ENCODE data around the gene SLC35A4. TPM values are rescaled to one million over a fixed set of nuclear protein-coding genes. Genes with fewer than 3 reads are reported as not detected.

SLC35A4 gene
- 91.9 and 97.3 TPM in 2 replicates for total RNA-seq

GRCh38 chr5:140564196-140565023 is at the start of gene SLC35A4, which contains the start of gene APBB3:
Gene SLC35A4 (plus strand): TSS chr5:140564828. CDS start chr5:140567170, 2,342 bp downstream.
Gene APBB3 (minus strand): TSS chr5:140564598. CDS start chr5:140564245, 353 bp downstream.
- DNase-seq (ENCODE audit: low spot score) = peak; percentile 97
- peaks cover 39% of the 10 kb centered on the region for H3K36me3 Mint-ChIP-seq (ENCODE audit: low read depth)
- peak within 1 kb of the TSS; percentile 95 for H3K27ac Mint-ChIP-seq

GRCh38 chr5:140524003-140524402 is 40.6 kb upstream of the SLC35A4 start:
- Mint-ChIP-seq H3K27ac (peak overlapping the region; percentile 11), H3K4me3 (ENCODE audit: low read depth) (no peak overlapping the region), H3K27me3 (ENCODE audit: low read depth) (no peaks in the 10 kb centered on the region), H3K36me3 (ENCODE audit: low read depth) (peaks cover 55% of the 10 kb centered on the region), H3K4me1 (ENCODE audit: low read depth) (no peaks in the 10 kb centered on the region), H3K9me3 (peaks cover 4% of the 10 kb centered on the region)
- no peak for DNase-seq (ENCODE audit: low spot score)
- intact Hi-C loops (cut with micrococcal nuclease) = no loop called here

More at GRCh38 chr5:140564196-140565023, at the start of gene SLC35A4, which contains the start of gene APBB3:
- Mint-ChIP-seq H3K27me3 (ENCODE audit: low read depth) (no peaks in the 10 kb centered on the region), H3K4me1 (ENCODE audit: low read depth) (peaks cover 33% of the 10 kb centered on the region), H3K9me3 (no peaks in the 10 kb centered on the region), H3K4me3 (ENCODE audit: low read depth) (peak within 1 kb of the TSS; percentile 96)
- intact Hi-C loops (cut with micrococcal nuclease) = loop anchor here (1.0 kb wide), 4 partner anchors 8 to 163 kb away; partner anchors contain the start of genes ANKHD1, HARS1, HARS2 and TMCO6

DNA sequence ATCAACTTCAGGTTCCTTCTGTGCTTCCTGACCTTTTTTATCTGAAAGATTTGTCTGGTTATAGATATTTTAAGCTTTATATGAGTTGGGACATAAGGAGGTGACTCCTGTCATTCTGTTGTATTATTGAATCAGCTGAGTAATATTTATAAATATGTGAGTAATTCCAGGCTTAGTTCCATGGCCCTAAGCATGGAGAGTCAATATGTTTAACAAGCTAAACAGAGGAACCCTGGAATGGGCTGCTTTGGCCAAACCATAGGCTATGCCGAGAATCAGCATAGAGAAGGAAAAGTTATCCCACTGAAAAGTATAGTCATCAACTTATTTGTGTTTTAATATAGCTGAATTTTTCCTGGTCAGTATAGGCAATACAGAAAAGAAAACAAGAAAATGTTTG is 24.4 kb upstream of the SLC35A4 start:
- Mint-ChIP-seq H3K4me3 (ENCODE audit: low read depth) (no peak overlapping the region), H3K4me1 (ENCODE audit: low read depth) (no peaks in the 10 kb centered on the region), H3K36me3 (ENCODE audit: low read depth) (peaks cover 76% of the 10 kb centered on the region), H3K27ac (no peak overlapping the region), H3K27me3 (ENCODE audit: low read depth) (no peaks in the 10 kb centered on the region), H3K9me3 (no peaks in the 10 kb centered on the region)
- no peak for DNase-seq (ENCODE audit: low spot score)
- intact Hi-C loops (cut with micrococcal nuclease) = no loop called here

DNA sequence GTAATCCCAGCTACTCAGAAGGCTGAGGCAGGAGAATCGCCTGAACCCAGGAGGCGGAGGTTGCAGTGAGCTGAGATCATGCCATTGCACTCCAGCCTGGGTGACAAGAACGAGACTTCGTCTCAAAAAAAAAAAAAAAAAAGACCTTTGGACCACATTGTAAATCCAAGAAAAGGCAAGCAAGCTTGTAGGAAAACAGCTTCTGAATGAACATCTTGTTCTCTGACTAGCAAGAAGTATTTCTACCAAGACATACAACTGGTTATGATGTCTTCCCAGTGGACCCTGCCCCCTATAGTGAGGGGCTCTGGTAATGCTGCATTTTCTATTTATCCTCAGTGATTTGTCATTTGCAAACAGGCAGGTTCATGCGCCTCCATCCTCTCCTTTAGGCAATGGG is 21.7 kb upstream of the SLC35A4 start:
- no peak for DNase-seq (ENCODE audit: low spot score)
- intact Hi-C loops (cut with micrococcal nuclease) = no loop called here
- Mint-ChIP-seq H3K4me3 (ENCODE audit: low read depth) (no peak overlapping the region), H3K27ac (no peak overlapping the region), H3K9me3 (no peaks in the 10 kb centered on the region), H3K27me3 (ENCODE audit: low read depth) (no peaks in the 10 kb centered on the region), H3K36me3 (ENCODE audit: low read depth) (peaks cover 59% of the 10 kb centered on the region), H3K4me1 (ENCODE audit: low read depth) (peaks cover 1% of the 10 kb centered on the region)

GRCh38 chr5:140544986-140545385 is 19.6 kb upstream of the SLC35A4 start:
- Mint-ChIP-seq H3K36me3 (ENCODE audit: low read depth) (peaks cover 62% of the 10 kb centered on the region), H3K27ac (no peak overlapping the region), H3K27me3 (ENCODE audit: low read depth) (no peaks in the 10 kb centered on the region), H3K9me3 (no peaks in the 10 kb centered on the region), H3K4me3 (ENCODE audit: low read depth) (no peak overlapping the region), H3K4me1 (ENCODE audit: low read depth) (peaks cover 10% of the 10 kb centered on the region)
- DNase-seq (ENCODE audit: low spot score) = no peak
- intact Hi-C loops (cut with micrococcal nuclease) = no loop called here

DNA sequence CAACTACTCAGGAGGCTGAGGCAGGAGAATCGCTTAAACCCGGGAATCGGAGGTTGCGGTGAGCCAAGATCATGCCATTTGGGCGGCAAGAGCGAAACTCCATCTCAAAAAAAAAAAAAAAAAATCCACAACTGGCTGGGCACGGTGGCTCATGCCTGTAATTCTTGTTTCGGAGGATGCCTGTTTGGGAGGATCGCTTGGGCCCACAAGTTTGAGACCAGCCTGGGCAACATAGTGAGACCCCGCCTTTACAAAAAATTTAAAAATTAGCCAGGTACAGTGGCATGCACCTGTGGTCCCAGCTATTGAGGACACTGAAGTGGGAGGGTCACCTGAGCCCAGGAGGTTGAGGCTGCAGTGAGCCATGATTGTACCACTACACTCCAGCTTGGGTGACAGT is 19.0 kb upstream of the SLC35A4 start:
- H3K27ac Mint-ChIP-seq = no peak overlapping the region

GRCh38 chr5:140546851-140547507 is 17.6 kb upstream of the SLC35A4 start:
- DNase-seq (ENCODE audit: low spot score) = no peak
- Mint-ChIP-seq H3K4me3 (ENCODE audit: low read depth) (no peak overlapping the region), H3K27me3 (ENCODE audit: low read depth) (no peaks in the 10 kb centered on the region), H3K9me3 (no peaks in the 10 kb centered on the region), H3K36me3 (ENCODE audit: low read depth) (peaks cover 58% of the 10 kb centered on the region), H3K27ac (peak overlapping the region; percentile 84), H3K4me1 (ENCODE audit: low read depth) (peaks cover 16% of the 10 kb centered on the region)
- intact Hi-C loops (cut with micrococcal nuclease) = loop anchor here (1.0 kb wide), 2 partner anchors 10 to 92 kb away; partner anchors contain the start of genes SRA1 and TMCO6

More for the DNA sequence above, 19.0 kb upstream of the SLC35A4 start:
- H3K27me3 Mint-ChIP-seq (ENCODE audit: low read depth) = no peaks in the 10 kb centered on the region
- H3K4me1 Mint-ChIP-seq (ENCODE audit: low read depth) = peaks cover 12% of the 10 kb centered on the region
- H3K4me3 Mint-ChIP-seq (ENCODE audit: low read depth) = no peak overlapping the region
- no peak for DNase-seq (ENCODE audit: low spot score)
- H3K9me3 Mint-ChIP-seq = no peaks in the 10 kb centered on the region
- peaks cover 61% of the 10 kb centered on the region for H3K36me3 Mint-ChIP-seq (ENCODE audit: low read depth)
- intact Hi-C loops (cut with micrococcal nuclease) = no loop called here

DNA sequence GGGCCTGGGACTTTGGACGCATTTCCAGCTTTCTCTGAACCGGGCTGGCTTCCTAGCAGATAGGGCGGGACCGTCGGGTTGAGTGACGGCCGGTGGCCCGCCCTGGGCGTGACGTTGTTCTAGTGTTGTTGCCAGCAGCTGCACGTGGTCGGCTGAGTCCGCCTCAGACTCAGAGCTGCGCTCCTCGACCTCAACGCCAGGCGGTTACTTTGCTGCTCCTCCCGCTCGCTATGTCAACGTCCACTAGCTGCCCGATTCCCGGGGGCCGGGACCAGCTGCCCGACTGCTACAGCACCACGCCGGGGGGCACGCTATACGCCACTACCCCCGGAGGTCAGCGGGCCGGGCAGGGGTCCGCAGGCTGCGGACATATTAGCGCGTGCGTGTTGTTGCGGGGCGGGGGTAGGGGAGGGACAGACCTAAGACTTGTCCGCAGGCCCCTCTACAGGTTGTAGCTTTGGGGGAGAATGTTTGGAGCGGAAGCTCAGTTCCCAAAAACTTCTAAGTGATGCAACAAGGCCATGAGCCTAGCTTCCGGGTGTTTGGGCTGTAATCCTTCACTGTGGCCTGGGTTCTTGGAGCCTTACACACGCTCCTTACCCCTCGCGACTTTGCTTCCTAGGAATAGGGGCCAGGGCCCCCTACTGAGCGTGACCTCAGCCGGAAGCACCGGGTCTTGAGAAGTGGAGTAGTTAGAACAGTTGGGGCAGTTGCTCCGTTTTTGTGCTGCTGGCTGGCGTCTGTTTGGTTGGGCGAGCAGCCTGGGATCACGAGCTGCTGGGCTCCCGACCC is 16.9 kb upstream of the SLC35A4 start, which contains the start of gene EIF4EBP3:
Gene EIF4EBP3, plus strand, starts transcription at position 155 of the 792 bp plus-strand sequence. Its CDS starts 76 bp downstream, at position 231.
- peaks cover 57% of the 10 kb centered on the region for H3K36me3 Mint-ChIP-seq (ENCODE audit: low read depth)
- H3K27me3 Mint-ChIP-seq (ENCODE audit: low read depth) = no peaks in the 10 kb centered on the region
- peak within 1 kb of the TSS; percentile 84 for H3K27ac Mint-ChIP-seq
- peak within 1 kb of the TSS; percentile 76 for H3K4me3 Mint-ChIP-seq (ENCODE audit: low read depth)
- intact Hi-C loops (cut with micrococcal nuclease) = loop anchor here (1.0 kb wide), 2 partner anchors 10 to 92 kb away; partner anchors contain the start of genes SRA1 and TMCO6
- H3K9me3 Mint-ChIP-seq = no peaks in the 10 kb centered on the region
- peak; percentile 82 for DNase-seq (ENCODE audit: low spot score)
- peaks cover 16% of the 10 kb centered on the region for H3K4me1 Mint-ChIP-seq (ENCODE audit: low read depth)

DNA sequence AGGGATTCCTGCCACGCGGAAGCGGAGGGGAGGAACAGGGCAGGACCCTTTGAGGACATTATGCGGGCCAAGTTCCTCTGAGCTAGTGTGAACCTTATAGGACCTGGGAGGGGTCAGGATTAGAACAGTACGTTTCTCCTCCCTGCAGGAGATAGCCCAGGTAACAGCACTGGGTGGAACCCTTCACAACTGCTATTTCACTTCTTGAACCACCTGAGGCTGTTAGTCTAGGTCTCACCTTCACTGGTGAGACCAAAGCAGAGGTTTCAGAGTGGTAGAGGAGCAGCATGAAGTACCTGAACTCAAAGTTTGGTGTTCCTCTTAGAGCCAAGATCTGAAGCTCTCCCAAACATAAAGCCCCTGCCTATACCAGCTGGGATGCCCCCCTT is 16.3 kb upstream of the SLC35A4 start:
- no peak for DNase-seq (ENCODE audit: low spot score)
- Mint-ChIP-seq H3K4me3 (ENCODE audit: low read depth) (peak overlapping the region; percentile 76), H3K27me3 (ENCODE audit: low read depth) (no peaks in the 10 kb centered on the region), H3K27ac (peak overlapping the region; percentile 84), H3K4me1 (ENCODE audit: low read depth) (peaks cover 22% of the 10 kb centered on the region), H3K9me3 (no peaks in the 10 kb centered on the region), H3K36me3 (ENCODE audit: low read depth) (peaks cover 59% of the 10 kb centered on the region)
- intact Hi-C loops (cut with micrococcal nuclease) = no loop called here

DNA sequence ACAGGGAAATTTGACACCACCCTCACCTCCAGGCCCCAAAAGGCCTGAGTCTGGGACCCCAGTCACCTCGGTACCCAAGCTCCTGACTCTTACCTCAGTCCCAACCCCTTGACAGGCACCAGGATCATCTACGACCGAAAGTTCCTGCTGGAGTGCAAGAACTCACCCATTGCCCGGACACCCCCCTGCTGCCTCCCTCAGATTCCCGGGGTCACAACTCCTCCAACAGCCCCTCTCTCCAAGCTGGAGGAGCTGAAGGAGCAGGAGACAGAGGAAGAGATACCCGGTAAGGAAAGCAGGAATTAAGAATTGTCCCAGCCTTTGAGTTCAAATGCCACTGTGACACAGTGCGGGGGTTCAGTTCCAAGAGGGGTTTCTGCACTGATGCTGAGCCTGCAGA is 15.8 kb upstream of the SLC35A4 start:
- intact Hi-C loops (cut with micrococcal nuclease) = no loop called here
- Mint-ChIP-seq H3K27me3 (ENCODE audit: low read depth) (no peaks in the 10 kb centered on the region), H3K9me3 (no peaks in the 10 kb centered on the region), H3K4me3 (ENCODE audit: low read depth) (no peak overlapping the region), H3K36me3 (ENCODE audit: low read depth) (peaks cover 59% of the 10 kb centered on the region), H3K27ac (peak overlapping the region; percentile 31), H3K4me1 (ENCODE audit: low read depth) (peaks cover 27% of the 10 kb centered on the region)
- DNase-seq (ENCODE audit: low spot score) = no peak

DNA sequence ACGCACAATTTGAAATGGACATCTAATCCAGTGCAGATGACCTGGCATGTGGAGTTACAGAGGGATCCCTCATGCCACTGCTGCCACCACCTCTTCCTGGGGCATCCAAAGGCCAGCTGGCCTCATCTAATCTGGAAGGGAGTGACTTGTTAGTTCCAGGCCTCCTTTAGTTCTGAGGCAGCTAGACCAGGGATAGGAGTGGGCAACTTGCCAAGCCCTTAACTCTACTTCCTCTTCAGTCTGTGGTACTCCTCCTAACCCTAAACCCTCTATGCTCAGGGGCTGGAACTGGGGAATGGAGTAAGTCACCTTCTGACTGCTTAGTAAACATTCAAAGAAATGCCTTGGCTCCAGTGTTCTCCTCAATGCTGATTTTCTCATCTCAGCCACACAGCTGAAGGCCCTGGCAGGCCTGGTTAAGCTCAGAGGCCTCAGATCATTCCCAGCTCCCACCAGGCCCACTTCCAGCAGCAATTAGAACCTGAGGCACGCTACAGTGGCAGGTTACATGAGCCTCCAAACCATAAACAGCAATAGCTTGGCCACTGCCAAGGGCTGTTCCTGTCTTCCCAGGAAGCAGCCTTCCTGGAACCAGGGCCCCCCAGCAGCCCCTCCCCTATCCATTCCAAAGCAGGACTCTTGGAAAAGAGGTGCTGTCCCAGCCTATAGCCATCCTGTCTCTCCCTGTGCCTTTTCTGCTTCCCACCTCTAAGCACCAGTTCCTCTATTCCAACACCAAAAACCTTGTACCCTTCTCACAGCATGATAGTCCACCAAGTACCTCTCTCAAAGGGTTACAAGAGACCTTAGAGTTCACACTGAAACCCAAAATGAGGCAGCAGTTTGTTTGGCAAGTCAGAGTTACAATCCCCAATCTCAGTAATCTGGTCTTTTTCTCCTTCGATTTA is 15.1 kb upstream of the SLC35A4 start:
- H3K9me3 Mint-ChIP-seq = no peaks in the 10 kb centered on the region
- H3K27me3 Mint-ChIP-seq (ENCODE audit: low read depth) = no peaks in the 10 kb centered on the region
- H3K36me3 Mint-ChIP-seq (ENCODE audit: low read depth) = peaks cover 57% of the 10 kb centered on the region
- peak overlapping the region; percentile 33 for H3K4me3 Mint-ChIP-seq (ENCODE audit: low read depth)
- H3K27ac Mint-ChIP-seq = peak overlapping the region; percentile 42
- intact Hi-C loops (cut with micrococcal nuclease) = no loop called here
- peaks cover 34% of the 10 kb centered on the region for H3K4me1 Mint-ChIP-seq (ENCODE audit: low read depth)
- no peak for DNase-seq (ENCODE audit: low spot score)
